Type B pancreatic cell (in vitro differentiated cells): ENCODE data around the gene COL23A1. TPM values are rescaled to one million over a fixed set of nuclear protein-coding genes. Genes with fewer than 3 reads are reported as not detected.
A peak's percentile ranks its signal among the peaks of the same experiment; 100 is the strongest.

ENCODE experiments used
- DNase-seq: peaks from one replicate; pipeline ENCODE4 v3.0.0; 2021; ENCODE audit warnings: mixed read lengths; ENCODE audit not compliant: unreplicated experiment; ENCODE audit errors: extremely low spot score
- H3K27ac Mint-ChIP-seq: 2 replicates; pipeline ENCODE4 v1.8.0; 2021; ENCODE audit warnings: mild to moderate bottlenecking, mixed read lengths
- H3K27me3 Mint-ChIP-seq: 2 replicates; pipeline ENCODE4 v1.8.0; 2021; ENCODE audit warnings: mixed read lengths
- H3K36me3 Mint-ChIP-seq: 2 replicates; pipeline ENCODE4 v1.8.0; 2021; ENCODE audit warnings: mixed read lengths
- H3K4me1 Mint-ChIP-seq: one replicate; pipeline ENCODE4 v1.8.0; 2021; ENCODE audit warnings: mixed read lengths; ENCODE audit not compliant: unreplicated experiment
- H3K4me3 Mint-ChIP-seq: 2 replicates; pipeline ENCODE4 v1.8.0; 2021; ENCODE audit warnings: mild to moderate bottlenecking, mixed read lengths
- H3K9me3 Mint-ChIP-seq: 2 replicates; pipeline ENCODE4 v1.8.0; 2021; ENCODE audit warnings: mixed read lengths
- total RNA-seq: library from RNA; stranded (reverse); gene quantifications from 2 replicates; pipeline ENCODE4 v1.2.1, GENCODE V29; 2021; ENCODE audit warnings: low replicate concordance
- TF ChIP-seq, protein P1 (sequence below): fragments of 200-600 bp; sonication (generic); conservative IDR thresholded peaks from 2 replicates; pipeline ENCODE4 v1.5.0; 2021; ENCODE audit warnings: antibody characterized with exemption, mild to moderate bottlenecking

COL23A1 gene
- total RNA-seq, 1 donor from 2014 or later = 15.5 TPM

DNA sequence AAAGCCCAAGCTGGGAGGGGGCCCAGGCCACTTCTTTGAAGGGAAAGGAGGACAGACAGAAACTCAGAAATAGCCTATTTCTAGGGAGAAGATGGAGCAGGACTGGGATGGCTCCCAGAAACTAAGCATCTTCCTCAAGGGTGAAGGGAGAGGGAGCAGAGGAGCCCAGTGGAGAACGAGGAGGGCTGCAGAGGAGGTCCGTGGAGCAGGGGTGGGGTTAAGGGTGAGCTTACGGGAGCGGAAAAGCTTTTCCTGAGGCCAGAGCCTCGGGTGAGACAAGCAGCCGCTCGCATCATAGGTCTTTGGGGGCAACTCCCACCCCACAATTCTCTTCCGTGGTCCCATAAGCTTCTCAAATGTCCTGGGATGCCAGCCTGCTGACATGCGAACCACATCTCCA is 230.5 kb downstream of the COL23A1 start:
- Mint-ChIP-seq H3K27ac (no peak overlapping the region), H3K4me1 (peaks cover 48% of the 10 kb centered on the region), H3K27me3 (peaks cover 26% of the 10 kb centered on the region), H3K9me3 (no peaks in the 10 kb centered on the region), H3K36me3 (no peaks in the 10 kb centered on the region), H3K4me3 (no peak overlapping the region)
- TF ChIP-seq, protein P1, sequence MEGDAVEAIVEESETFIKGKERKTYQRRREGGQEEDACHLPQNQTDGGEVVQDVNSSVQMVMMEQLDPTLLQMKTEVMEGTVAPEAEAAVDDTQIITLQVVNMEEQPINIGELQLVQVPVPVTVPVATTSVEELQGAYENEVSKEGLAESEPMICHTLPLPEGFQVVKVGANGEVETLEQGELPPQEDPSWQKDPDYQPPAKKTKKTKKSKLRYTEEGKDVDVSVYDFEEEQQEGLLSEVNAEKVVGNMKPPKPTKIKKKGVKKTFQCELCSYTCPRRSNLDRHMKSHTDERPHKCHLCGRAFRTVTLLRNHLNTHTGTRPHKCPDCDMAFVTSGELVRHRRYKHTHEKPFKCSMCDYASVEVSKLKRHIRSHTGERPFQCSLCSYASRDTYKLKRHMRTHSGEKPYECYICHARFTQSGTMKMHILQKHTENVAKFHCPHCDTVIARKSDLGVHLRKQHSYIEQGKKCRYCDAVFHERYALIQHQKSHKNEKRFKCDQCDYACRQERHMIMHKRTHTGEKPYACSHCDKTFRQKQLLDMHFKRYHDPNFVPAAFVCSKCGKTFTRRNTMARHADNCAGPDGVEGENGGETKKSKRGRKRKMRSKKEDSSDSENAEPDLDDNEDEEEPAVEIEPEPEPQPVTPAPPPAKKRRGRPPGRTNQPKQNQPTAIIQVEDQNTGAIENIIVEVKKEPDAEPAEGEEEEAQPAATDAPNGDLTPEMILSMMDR = no peak
- DNase-seq = no peak

DNA sequence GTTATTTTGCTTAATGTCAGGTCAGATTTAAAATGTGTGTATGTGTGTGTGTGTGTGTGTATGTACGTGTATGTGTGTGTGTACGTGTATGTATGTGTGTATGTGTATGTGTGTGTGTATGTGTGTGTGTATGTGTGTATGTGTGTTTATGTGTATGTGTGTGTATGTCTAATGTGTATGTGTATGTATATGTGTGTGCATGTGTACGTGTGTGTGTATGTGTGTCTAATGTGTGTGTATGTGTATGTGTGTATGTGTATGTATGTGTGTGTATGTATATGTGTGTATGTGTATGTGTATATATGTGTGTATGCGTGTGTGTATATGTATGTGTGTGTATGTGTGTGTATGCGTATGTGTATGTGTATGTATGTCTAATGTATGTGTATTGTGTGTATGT is 232.5 kb downstream of the COL23A1 start:
- Mint-ChIP-seq H3K4me1 (peaks cover 45% of the 10 kb centered on the region), H3K36me3 (no peaks in the 10 kb centered on the region), H3K27me3 (peaks cover 25% of the 10 kb centered on the region), H3K27ac (no peak overlapping the region), H3K9me3 (no peaks in the 10 kb centered on the region), H3K4me3 (peak overlapping the region; percentile 81)
- TF ChIP-seq, protein P1 = no peak
- no peak for DNase-seq

DNA sequence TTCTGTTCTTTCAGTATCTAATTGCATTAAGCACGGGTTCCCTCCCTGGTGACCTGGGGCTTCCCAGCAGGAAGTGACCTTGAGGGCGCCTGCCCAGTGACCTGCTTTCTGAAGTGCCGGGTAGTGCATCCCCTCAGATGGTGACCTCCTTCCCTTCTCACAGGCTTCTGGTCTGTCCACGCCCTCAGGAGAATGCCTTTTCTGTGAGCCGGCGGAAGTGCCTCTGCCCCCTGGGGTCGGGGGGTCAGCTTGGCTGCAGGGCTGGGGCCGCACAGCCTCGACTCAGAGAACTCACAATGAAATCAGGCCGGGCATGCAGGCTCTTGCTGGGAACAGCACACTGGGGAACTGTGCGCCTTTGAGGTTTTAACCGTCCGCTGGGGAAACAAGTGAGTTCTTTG is 233.1 kb downstream of the COL23A1 start:
- Mint-ChIP-seq H3K4me1 (peaks cover 51% of the 10 kb centered on the region), H3K27ac (no peak overlapping the region), H3K9me3 (no peaks in the 10 kb centered on the region), H3K36me3 (no peaks in the 10 kb centered on the region), H3K27me3 (peaks cover 25% of the 10 kb centered on the region), H3K4me3 (peak overlapping the region; percentile 81)
- no peak for DNase-seq
- TF ChIP-seq, protein P1 = no peak

DNA sequence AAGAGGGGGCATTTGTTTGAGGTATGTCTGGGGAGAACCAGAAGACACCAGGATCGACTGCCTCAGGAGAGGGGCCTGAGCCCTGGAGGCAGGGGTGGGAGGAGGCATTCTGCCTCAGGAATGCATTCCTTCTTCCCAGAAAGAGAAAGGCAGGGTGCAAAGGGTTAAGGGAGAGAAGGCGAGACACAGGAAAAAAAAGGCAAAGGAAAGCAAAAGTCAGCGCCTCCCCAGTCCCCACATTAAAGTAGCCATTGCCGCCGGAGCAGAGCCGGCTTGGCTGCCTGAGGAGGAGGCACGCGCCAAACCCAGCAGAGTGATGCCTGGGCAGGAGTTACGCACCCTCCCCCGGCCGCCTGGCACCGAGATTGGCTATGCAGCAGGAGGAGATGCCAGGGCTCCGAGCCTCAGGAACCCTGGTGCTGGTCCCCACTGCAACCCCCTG is 233.7 kb downstream of the COL23A1 start:
- H3K9me3 Mint-ChIP-seq = no peaks in the 10 kb centered on the region
- peak overlapping the region; percentile 61 for H3K27ac Mint-ChIP-seq
- H3K27me3 Mint-ChIP-seq = peaks cover 22% of the 10 kb centered on the region
- peaks cover 53% of the 10 kb centered on the region for H3K4me1 Mint-ChIP-seq
- DNase-seq = no peak
- H3K4me3 Mint-ChIP-seq = peak overlapping the region; percentile 81
- no peaks in the 10 kb centered on the region for H3K36me3 Mint-ChIP-seq
- TF ChIP-seq, protein P1 = no peak

DNA sequence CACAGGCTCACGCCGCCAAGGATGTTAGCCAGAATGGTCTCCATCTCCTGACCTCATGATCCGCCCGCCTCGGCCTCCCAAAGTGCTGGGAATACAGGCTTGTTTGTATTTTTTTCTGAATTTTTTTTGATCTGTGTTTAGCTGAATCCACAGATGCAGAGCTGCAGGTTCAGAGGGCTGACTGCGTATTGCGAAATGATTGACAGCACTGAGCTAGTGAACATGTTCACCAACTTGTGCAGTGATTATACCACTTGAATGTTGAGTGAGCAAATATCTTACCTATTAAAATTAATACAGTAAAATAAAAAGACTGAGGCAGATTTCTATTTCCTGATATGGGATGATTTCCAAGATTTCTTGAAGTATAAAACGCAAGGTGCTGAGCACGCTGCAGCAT is 234.5 kb downstream of the COL23A1 start:
- H3K36me3 Mint-ChIP-seq = no peaks in the 10 kb centered on the region
- H3K9me3 Mint-ChIP-seq = no peaks in the 10 kb centered on the region
- no peak for DNase-seq
- peaks cover 20% of the 10 kb centered on the region for H3K27me3 Mint-ChIP-seq
- no peak overlapping the region for H3K27ac Mint-ChIP-seq
- H3K4me3 Mint-ChIP-seq = peak overlapping the region; percentile 81
- TF ChIP-seq, protein P1 = no peak
- peaks cover 56% of the 10 kb centered on the region for H3K4me1 Mint-ChIP-seq

DNA sequence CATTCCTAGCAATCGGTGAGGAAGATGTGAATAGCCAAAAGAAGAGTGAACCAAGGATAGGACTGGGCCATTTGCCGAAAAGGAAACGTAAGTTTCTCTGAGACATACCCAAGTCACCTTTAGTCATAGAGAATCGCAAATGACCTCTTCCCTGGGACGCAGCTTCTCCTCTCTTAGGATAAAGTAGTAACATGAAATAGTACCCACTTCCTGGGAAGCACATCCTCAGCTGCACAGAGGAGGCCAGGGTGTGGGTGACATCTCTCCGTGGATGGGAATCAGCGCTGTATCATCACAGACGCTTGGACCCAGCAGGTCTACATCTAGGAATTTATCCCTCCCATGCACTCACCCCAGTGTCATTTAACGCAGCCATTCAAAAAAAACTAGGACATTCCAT is 236.7 kb downstream of the COL23A1 start:
- H3K4me3 Mint-ChIP-seq = no peak overlapping the region
- TF ChIP-seq, protein P1 = no peak
- H3K27me3 Mint-ChIP-seq = peaks cover 18% of the 10 kb centered on the region
- peaks cover 65% of the 10 kb centered on the region for H3K4me1 Mint-ChIP-seq
- no peak for DNase-seq
- no peaks in the 10 kb centered on the region for H3K36me3 Mint-ChIP-seq
- H3K27ac Mint-ChIP-seq = no peak overlapping the region
- no peaks in the 10 kb centered on the region for H3K9me3 Mint-ChIP-seq
